Neuronal stem cell (in vitro differentiated cells): ENCODE results near the gene ISX.
"Not testable (repeated sequence)": the region's sequence is repeated elsewhere in the genome, so short reads cannot be mapped to it uniquely, and the experiment has no call there.

Source experiments
- DNase-seq: peaks from one replicate; pipeline ENCODE4 v3.0.0-alpha.2; 2013; ENCODE audit warnings: low spot score
- H2AFZ ChIP-seq: one replicate; pipeline ENCODE4 v1.6.1; 2013; ENCODE audit warnings: mild to moderate bottlenecking, low read length, inconsistent platforms
- H2AK5ac ChIP-seq: 2 replicates; pipeline ENCODE4 v1.6.1; 2013; ENCODE audit warnings: low read depth, mild to moderate bottlenecking, inconsistent platforms, low read length, moderate library complexity, mixed read lengths
- H2BK120ac ChIP-seq: 2 replicates; pipeline ENCODE4 v1.6.1; 2013; ENCODE audit warnings: low read depth, mild to moderate bottlenecking, inconsistent platforms, low read length, moderate library complexity, mixed read lengths
- H2BK12ac ChIP-seq: one replicate; pipeline ENCODE4 v1.6.1; 2013; ENCODE audit warnings: low read length, inconsistent platforms
- H2BK15ac ChIP-seq: 2 replicates; pipeline ENCODE4 v1.6.1; 2013; ENCODE audit warnings: mild to moderate bottlenecking, low read length, inconsistent platforms, mixed read lengths
- H2BK5ac ChIP-seq: one replicate; pipeline ENCODE4 v1.6.1; 2013; ENCODE audit warnings: inconsistent platforms, mild to moderate bottlenecking, low read length, moderate library complexity
- H3K14ac ChIP-seq: one replicate; pipeline ENCODE4 v1.6.1; 2013; ENCODE audit warnings: low read length, inconsistent platforms
- H3K18ac ChIP-seq: 2 replicates; pipeline ENCODE4 v1.6.1; 2013; ENCODE audit warnings: low read length, inconsistent platforms
- H3K23ac ChIP-seq: 2 replicates; pipeline ENCODE4 v1.6.1; 2013; ENCODE audit warnings: low read depth, mild to moderate bottlenecking, mixed read lengths, low read length, inconsistent platforms; ENCODE audit not compliant: poor library complexity
- H3K27ac ChIP-seq: replicated peaks from 3 replicates; pipeline ENCODE4 v1.5.1; 2013; ENCODE audit warnings: low read length, inconsistent platforms
- H3K27me3 ChIP-seq, 3 experiments: 2 replicates each; pipeline ENCODE4 v1.6.1; 2013; ENCODE audit warnings: low read length in 3 of 3, mild to moderate bottlenecking in 2 of 3, inconsistent platforms in 1 of 3, low read depth in 1 of 3, mixed read lengths in 1 of 3, moderate library complexity in 1 of 3; ENCODE audit not compliant: control insufficient read depth in 3 of 3, insufficient read depth in 3 of 3
- H3K36me3 ChIP-seq, 2 donors: replicated peaks in 1 of 2; 2 replicates each; pipeline ENCODE4 v1.6.1; 2013; ENCODE audit warnings: low read length in 2 of 2; ENCODE audit not compliant: control insufficient read depth in 2 of 2, insufficient read depth in 2 of 2
- H3K4ac ChIP-seq: 2 replicates; pipeline ENCODE4 v1.6.1; 2013; ENCODE audit warnings: inconsistent platforms, mild to moderate bottlenecking, low read length, moderate library complexity
- H3K4me1 ChIP-seq, 2 donors: 1 replicate in 1 of 2; 2 replicates in 1 of 2; pipeline ENCODE4 v1.6.1; 2013; ENCODE audit warnings: low read length in 2 of 2, low read depth in 1 of 2; ENCODE audit not compliant: control insufficient read depth in 2 of 2, insufficient read depth in 1 of 2
- H3K4me2 ChIP-seq: one replicate; pipeline ENCODE4 v1.6.1; 2013; ENCODE audit warnings: mild to moderate bottlenecking, low read length, inconsistent platforms; ENCODE audit not compliant: insufficient read depth, poor library complexity, severe bottlenecking
- H3K4me3 ChIP-seq, 2 donors: 2 replicates each; pipeline ENCODE4 v1.5.1; 2013; ENCODE audit warnings: low read length in 2 of 2, mild to moderate bottlenecking in 2 of 2, inconsistent platforms in 1 of 2, moderate library complexity in 1 of 2
- H3K79me1 ChIP-seq: one replicate; pipeline ENCODE4 v1.6.1; 2013; ENCODE audit warnings: low read depth, mild to moderate bottlenecking, inconsistent platforms, low read length, moderate library complexity
- H3K9ac ChIP-seq: one replicate; pipeline ENCODE4 v1.6.1; 2013; ENCODE audit warnings: mild to moderate bottlenecking, low read depth, low read length, inconsistent platforms; ENCODE audit not compliant: poor library complexity
- H3K9me3 ChIP-seq, 2 donors: replicated peaks in 1 of 2; 2 replicates each; pipeline versions ENCODE3 to v1.6.1; 2013; ENCODE audit warnings: low read length in 2 of 2, mild to moderate bottlenecking in 2 of 2, inconsistent platforms in 1 of 2, low read depth in 1 of 2, mixed read lengths in 1 of 2, moderate library complexity in 1 of 2; ENCODE audit not compliant: control insufficient read depth in 2 of 2, insufficient read depth in 1 of 2
- H4K8ac ChIP-seq: one replicate; pipeline ENCODE4 v1.6.1; 2013; ENCODE audit warnings: low read depth, mild to moderate bottlenecking, inconsistent platforms, low read length, moderate library complexity
- H4K91ac ChIP-seq: one replicate; pipeline ENCODE4 v1.6.1; 2013; ENCODE audit warnings: low read length, low read depth, mild to moderate bottlenecking, inconsistent platforms; ENCODE audit not compliant: poor library complexity
- WGBS, 2 donors: extraction: QIAGEN DNeasy Blood & Tissue Kit; methylation state at CpG; one replicate each; pipeline ENCODE4 v1.1.7; 2013; ENCODE audit warnings: missing lambda C conversion rate in 2 of 2, mixed read lengths in 1 of 2; ENCODE audit not compliant: insufficient read length in 2 of 2, insufficient replicate concordance in 1 of 2; ENCODE audit errors: extremely low coverage in 2 of 2; 5-methylcytosine and 5-hydroxymethylcytosine counted together

The ISX gene

GRCh38 chr22:35030112-35030511, 35.8 kb upstream of the ISX start:
- not testable (repeated sequence) for H2BK5ac ChIP-seq, H3K9me3 ChIP-seq, H3K79me1 ChIP-seq, H3K27ac ChIP-seq, H3K23ac ChIP-seq, H3K4me1 ChIP-seq, H3K36me3 ChIP-seq, H3K4ac ChIP-seq, H3K14ac ChIP-seq, H3K4me3 ChIP-seq, DNase-seq, H3K9ac ChIP-seq, H4K8ac ChIP-seq, H2BK12ac ChIP-seq, H2AFZ ChIP-seq, H3K27me3 ChIP-seq, H2BK120ac ChIP-seq, H4K91ac ChIP-seq, H2BK15ac ChIP-seq, H3K4me2 ChIP-seq, H2AK5ac ChIP-seq
- WGBS, 2 donors: no CpG with 5 or more reads among the region's 5 CpGs
- H3K18ac ChIP-seq: peak overlapping the region; percentile 48

- Histone ChIP-seq H3K14ac (no peak overlapping the region), H4K91ac (no peak overlapping the region), H2AK5ac (no peak overlapping the region), H3K79me1 (no peaks in the 10 kb centered on the region), H3K4me3 (no peak overlapping the region), H2BK15ac (no peak overlapping the region), H2AFZ (no peak overlapping the region), H3K27ac (no peak overlapping the region), H3K4me2 (no peak overlapping the region), H2BK12ac (no peak overlapping the region), H3K4me1 (no peaks in the 10 kb centered on the region), H3K4ac (no peak overlapping the region), H3K36me3 (no peaks in the 10 kb centered on the region), H3K18ac (no peak overlapping the region), H2BK5ac (no peak overlapping the region), H3K9me3 (no peaks in the 10 kb centered on the region), H2BK120ac (no peak overlapping the region), H3K23ac (no peak overlapping the region), H3K27me3 (no peaks in the 10 kb centered on the region), H3K9ac (no peak overlapping the region), H4K8ac (no peak overlapping the region)
- 100% methylated on average over 1 of the region's 3 CpGs for WGBS, 2 donors
- no peak for DNase-seq
Observed at GRCh38 chr22:35032571-35032970, 33.4 kb upstream of the ISX start.

DNA sequence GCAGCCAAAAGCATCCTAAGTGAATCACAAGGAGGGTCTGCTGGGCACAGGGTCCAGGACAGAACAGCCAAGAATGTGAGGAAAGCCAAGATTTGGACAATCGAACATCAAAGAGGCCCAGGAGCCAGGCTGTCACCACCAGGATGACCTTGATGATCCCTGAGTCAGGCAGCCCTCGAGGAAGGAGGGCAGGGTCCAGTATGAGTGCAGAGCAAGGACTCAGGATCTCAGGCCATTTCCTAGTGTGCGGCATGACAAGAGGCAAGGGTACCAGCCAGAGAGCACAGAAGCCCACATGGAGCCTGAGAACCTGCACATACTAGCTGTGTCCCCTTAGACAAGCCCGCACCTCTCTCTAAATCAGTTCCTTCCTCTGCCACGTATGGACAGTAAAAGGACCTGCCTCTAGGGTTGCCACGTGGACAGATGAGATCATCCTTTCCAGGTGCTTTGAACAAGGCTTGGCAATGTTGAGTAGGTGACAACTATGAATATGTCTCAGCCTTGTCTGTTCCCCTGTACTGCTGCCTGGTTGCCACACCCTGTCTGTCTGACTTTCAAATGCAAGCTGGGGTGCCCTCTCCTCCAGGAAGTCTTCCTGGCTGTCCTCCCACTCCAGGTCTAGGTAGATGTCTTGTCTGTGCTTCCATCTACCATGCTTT, 32.2 kb upstream of the ISX start:
- no peak overlapping the region for H3K4me3 ChIP-seq
- no peaks in the 10 kb centered on the region for H3K27me3 ChIP-seq
- no peaks in the 10 kb centered on the region for H3K36me3 ChIP-seq
- H2BK15ac ChIP-seq: no peak overlapping the region
- H3K9me3 ChIP-seq: no peaks in the 10 kb centered on the region
- H3K4me2 ChIP-seq: no peak overlapping the region
- no peak overlapping the region for H3K14ac ChIP-seq
- no peaks in the 10 kb centered on the region for H3K4me1 ChIP-seq
- H2BK120ac ChIP-seq: no peak overlapping the region
- H3K23ac ChIP-seq: no peak overlapping the region
- no peak overlapping the region for H3K4ac ChIP-seq
- no peak overlapping the region for H3K9ac ChIP-seq
- DNase-seq: no peak
- H2BK5ac ChIP-seq: no peak overlapping the region
- H4K8ac ChIP-seq: no peak overlapping the region
- no peak overlapping the region for H2AFZ ChIP-seq
- H3K79me1 ChIP-seq: no peaks in the 10 kb centered on the region
- H3K27ac ChIP-seq: no peak overlapping the region
- WGBS, 2 donors: no CpG with 5 or more reads among the region's 6 CpGs
- H3K18ac ChIP-seq: peak overlapping the region; percentile 30
- no peak overlapping the region for H4K91ac ChIP-seq
- no peak overlapping the region for H2AK5ac ChIP-seq
- no peak overlapping the region for H2BK12ac ChIP-seq

- no peak overlapping the region for H3K14ac ChIP-seq
- no peaks in the 10 kb centered on the region for H3K36me3 ChIP-seq
- H4K91ac ChIP-seq: no peak overlapping the region
- no peaks in the 10 kb centered on the region for H3K79me1 ChIP-seq
- no peak overlapping the region for H2BK15ac ChIP-seq
- no peak overlapping the region for H4K8ac ChIP-seq
- no peak overlapping the region for H2BK5ac ChIP-seq
- H3K27ac ChIP-seq: no peak overlapping the region
- no CpG with 5 or more reads among the region's 3 CpGs for WGBS, 2 donors
- no peak overlapping the region for H2AFZ ChIP-seq
- H3K9ac ChIP-seq: no peak overlapping the region
- no peak overlapping the region for H3K23ac ChIP-seq
- no peak overlapping the region for H2AK5ac ChIP-seq
- no peak overlapping the region for H3K18ac ChIP-seq
- no peak for DNase-seq
- no peak overlapping the region for H2BK12ac ChIP-seq
- H3K4me2 ChIP-seq: no peak overlapping the region
- no peak overlapping the region for H3K4ac ChIP-seq
- H3K4me3 ChIP-seq: no peak overlapping the region
- no peaks in the 10 kb centered on the region for H3K27me3 ChIP-seq
- no peaks in the 10 kb centered on the region for H3K4me1 ChIP-seq
- H2BK120ac ChIP-seq: no peak overlapping the region
- H3K9me3 ChIP-seq: no peaks in the 10 kb centered on the region
Observed at GRCh38 chr22:35034963-35035362, 31.0 kb upstream of the ISX start.
